ENCODE results near the gene VASN.

- TF ChIP-seq CTCF (conservative IDR thresholded peaks at IDR 0.05) (no peak), EZH2 (IDR thresholded peaks at IDR 0.05; ENCODE audit: low read depth) (no peak)
Measured at GRCh38 chr16:4386451-4386805, 14.8 kb downstream of the VASN start.
